Measurements from ENCODE around the gene ADAMTS2. TPM values are rescaled to one million over a fixed set of nuclear protein-coding genes. Genes with fewer than 3 reads are reported as not detected.

Gene ADAMTS2
- total and polyA plus RNA-seq, 2 of the 4 experiments (the other 2 are of a cell fraction): 19.0 to 58.8 TPM

DNA sequence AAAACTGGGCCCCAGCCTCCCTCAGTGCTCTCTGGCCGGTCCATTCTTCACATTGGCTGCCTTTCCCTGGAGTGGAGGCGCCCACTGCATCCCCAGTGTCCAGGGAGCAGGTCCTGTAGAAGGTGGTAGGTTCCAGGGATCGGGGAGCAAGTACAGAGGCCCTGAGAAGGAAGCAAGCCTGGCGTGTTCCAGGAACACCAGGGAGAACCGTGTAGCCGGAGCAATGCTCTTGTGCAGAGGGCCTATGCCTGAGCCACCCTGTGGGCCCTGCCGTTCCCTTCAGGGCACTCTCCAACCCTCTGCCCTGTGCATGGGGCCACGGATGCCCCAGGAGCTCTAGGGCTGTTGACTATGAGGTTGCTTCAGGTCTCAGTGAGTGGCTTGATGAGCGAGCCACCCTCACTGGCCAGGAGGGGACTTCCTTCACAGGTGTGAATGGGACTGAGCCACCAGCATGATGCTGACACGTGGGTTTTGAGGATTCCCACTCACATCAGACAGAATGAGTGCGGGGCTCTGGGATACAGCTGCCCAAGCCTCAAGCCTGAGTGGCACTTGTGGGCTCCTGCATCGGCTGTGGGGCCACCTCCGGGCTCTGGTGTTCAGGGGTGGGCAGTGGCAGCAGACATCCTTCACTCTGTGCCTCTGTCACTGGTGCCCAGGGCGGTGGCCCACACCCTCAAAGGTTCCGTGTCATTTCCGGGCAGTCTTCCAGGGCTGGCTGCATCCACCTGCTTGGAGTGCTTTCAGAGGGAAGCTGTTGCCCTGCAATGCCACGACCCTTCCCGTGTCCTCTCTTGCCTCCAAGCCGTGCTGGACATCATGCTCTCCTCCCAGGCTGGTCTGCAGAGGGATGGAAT is 54.4 kb downstream of the ADAMTS2 start (continued):
- TF ChIP-seq NFE2L2 (IDR thresholded peaks at IDR 0.05; ENCODE audit: low read depth, low read length): no peak

DNA sequence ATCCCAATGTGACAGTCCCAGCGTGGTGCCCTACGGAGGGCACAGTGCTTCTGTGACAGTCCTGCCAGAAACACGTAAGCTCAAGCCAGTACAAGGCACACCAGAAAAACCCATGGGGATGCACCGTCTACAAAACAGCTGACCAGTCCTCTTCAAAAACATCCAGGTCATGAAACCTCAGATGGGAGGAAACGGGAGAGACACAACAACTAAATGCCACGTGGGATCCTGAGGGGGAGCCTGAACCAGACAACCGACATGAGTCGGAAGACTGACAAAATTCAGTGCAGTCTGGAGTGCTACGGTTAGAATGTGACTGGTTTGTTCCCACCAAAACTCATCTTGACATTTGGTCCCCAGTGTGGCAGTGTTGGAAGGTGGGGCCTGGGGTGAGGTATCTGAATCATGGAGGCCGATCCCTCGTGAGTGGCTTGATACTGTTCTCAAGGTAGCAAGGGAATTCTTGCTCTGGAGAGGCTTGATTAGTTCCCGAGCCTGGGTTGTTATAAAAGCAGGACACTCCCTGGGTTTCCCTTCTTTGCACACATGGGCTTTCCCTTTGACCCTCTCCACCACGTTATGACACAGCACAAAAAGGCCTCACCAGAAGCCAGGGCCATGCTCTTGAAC is 55.4 kb downstream of the ADAMTS2 start:
- no peak overlapping the region for H4K5ac ChIP-seq (ENCODE audit: low read depth, low read length)
- no peak overlapping the region for H2BK120ac ChIP-seq (ENCODE audit: low read depth, low read length)
- H2AFZ ChIP-seq (replicated peaks; ENCODE audit: low read length, poor library complexity): no peak overlapping the region
- H2AK9ac ChIP-seq (replicated peaks; ENCODE audit: low read depth, low read length, poor library complexity): peak overlapping the region; percentile 23
- peaks cover 12% of the 10 kb centered on the region for H3K9me1 ChIP-seq (ENCODE audit: insufficient read depth, low read length)
- peaks cover 2% of the 10 kb centered on the region; the same call in 1 of the 2 replicates for H3K36me3 ChIP-seq (ENCODE audit: control insufficient read depth, insufficient read depth, low read length)
- H3K4me3 ChIP-seq (ENCODE audit: insufficient read depth, low read depth, low read length): no peak overlapping the region
- ATAC-seq (ENCODE audit: low read depth): no peak
- peaks cover 3% of the 10 kb centered on the region for H4K20me1 ChIP-seq (ENCODE audit: insufficient read depth, low read length)
- no peak overlapping the region for H4K91ac ChIP-seq (ENCODE audit: insufficient read depth, low read depth, low read length)
- no peak overlapping the region for H3K56ac ChIP-seq (ENCODE audit: extremely low read depth, insufficient read depth, low read length)
- H3K23ac ChIP-seq (ENCODE audit: low read depth, low read length): no peak overlapping the region
- no peak overlapping the region for H4K8ac ChIP-seq (ENCODE audit: low read depth in 2 of 2, low read length in 2 of 2)
- TF ChIP-seq NFE2L2 (IDR thresholded peaks at IDR 0.05; ENCODE audit: low read depth, low read length) (no peak), ELK1 (IDR thresholded peaks at IDR 0.05; ENCODE audit: borderline replicate concordance, low read depth, low read length) (no peak), FOS (IDR thresholded peaks at IDR 0.05; ENCODE audit: low read depth, low read length) (no peak), CHD1 (IDR thresholded peaks at IDR 0.05; ENCODE audit: low read depth, low read length) (no peak), RCOR1 (IDR thresholded peaks at IDR 0.05; ENCODE audit: insufficient replicate concordance, low read length) (no peak)
- no peaks in the 10 kb centered on the region for H3K9me3 ChIP-seq (ENCODE audit: control insufficient read depth, insufficient read depth, low read length)
- BruUV-seq (replicated peaks): no TSS peak
- H2BK5ac ChIP-seq (ENCODE audit: low read depth, low read length, poor library complexity, severe bottlenecking): no peak overlapping the region
- H3K14ac ChIP-seq (replicated peaks; ENCODE audit: low read depth, low read length): no peak overlapping the region
- dilution Hi-C loops (cut with HindIII; ENCODE audit: low sequenced_read_pairs, unreplicated experiment) (no loop called here), intact Hi-C loops (cut with micrococcal nuclease) (no loop called here), in situ Hi-C loops (cut with MboI; ENCODE audit: low sequenced_read_pairs) (no loop called here)
- H3K18ac ChIP-seq (ENCODE audit: low read depth, low read length): no peak overlapping the region
- DNase-seq: no peak
- H3K4ac ChIP-seq (ENCODE audit: low read depth, low read length): no peak overlapping the region
- no peaks in the 10 kb centered on the region for H3K27me3 ChIP-seq (ENCODE audit: control insufficient read depth, insufficient read depth, low read length)
- no peak overlapping the region for H3K4me2 ChIP-seq (ENCODE audit: low read depth, low read length)
- H3K4me1 ChIP-seq (ENCODE audit: control insufficient read depth, insufficient read depth, low read length): peaks cover 14% of the 10 kb centered on the region
- peaks cover 27 to 75% of the 10 kb centered on the region in 2 experiments for H3K79me1 ChIP-seq (ENCODE audit: low read depth in 1 of 2, low read length in 2 of 2)
- POLR2A ChIA-PET (ENCODE audit: unreplicated experiment): no interaction called here
- H3K27ac ChIP-seq (ENCODE audit: insufficient read depth, low read length): no peak overlapping the region
- no peak overlapping the region for H2AK5ac ChIP-seq (ENCODE audit: low read depth, low read length)
- CTCF ChIA-PET: interaction anchor here (1.3 kb wide), 1 partner anchor 123 kb away, joined by 3 read pairs; no protein-coding TSS in a partner anchor
- no peak overlapping the region for H2BK15ac ChIP-seq (ENCODE audit: low read depth, low read length)
- H2BK20ac ChIP-seq (ENCODE audit: low read depth, low read length): no peak overlapping the region
- 86% methylated on average over 10 of the region's 13 CpGs; no CpG with 5 or more reads in 1 of the 2 experiments for WGBS, 2 experiments (ENCODE audit: extremely low coverage in 2 of 2, insufficient read length in 1 of 2)
- H3K9ac ChIP-seq (ENCODE audit: low read depth, low read length): no peak overlapping the region
